T-helper 1 cell (primary cell): ENCODE results near the gene MAP3K20.
"Not testable (repeated sequence)": the region's sequence is repeated elsewhere in the genome, so short reads cannot be mapped to it uniquely, and the experiment has no call there.

Source experiments
- DNase-seq, 5 donors: peaks; one replicate each; pipeline ENCODE4 v3.0.0-alpha.2; 2012 to 2020

Gene MAP3K20

GRCh38 chr2:173282795-173283545, 207.3 kb downstream of the MAP3K20 start:
- DNase-seq = no peak

GRCh38 chr2:173286153-173286809, 210.6 kb downstream of the MAP3K20 start:
- peak in 1 of 5 donors; percentile 67 for DNase-seq

DNA sequence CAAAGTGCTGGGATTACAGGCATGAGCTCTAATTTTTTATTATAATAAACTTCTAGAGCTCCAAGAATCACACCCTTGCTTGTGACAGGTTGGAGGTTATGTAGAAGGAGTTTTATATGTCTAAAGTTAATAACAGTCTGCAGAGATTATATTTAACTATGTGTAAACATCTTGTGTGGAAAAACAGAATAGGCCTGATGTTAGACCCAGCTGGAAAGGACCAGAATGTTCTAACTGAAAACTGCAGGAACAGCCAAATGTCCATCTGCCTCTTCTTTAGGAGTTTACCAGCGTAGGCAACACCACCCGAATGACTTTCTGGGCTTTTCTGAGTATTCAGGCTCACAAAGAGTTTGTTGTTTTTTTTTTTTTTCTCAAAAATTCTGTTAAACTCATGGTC, 211.9 kb downstream of the MAP3K20 start:
- DNase-seq = no peak

DNA sequence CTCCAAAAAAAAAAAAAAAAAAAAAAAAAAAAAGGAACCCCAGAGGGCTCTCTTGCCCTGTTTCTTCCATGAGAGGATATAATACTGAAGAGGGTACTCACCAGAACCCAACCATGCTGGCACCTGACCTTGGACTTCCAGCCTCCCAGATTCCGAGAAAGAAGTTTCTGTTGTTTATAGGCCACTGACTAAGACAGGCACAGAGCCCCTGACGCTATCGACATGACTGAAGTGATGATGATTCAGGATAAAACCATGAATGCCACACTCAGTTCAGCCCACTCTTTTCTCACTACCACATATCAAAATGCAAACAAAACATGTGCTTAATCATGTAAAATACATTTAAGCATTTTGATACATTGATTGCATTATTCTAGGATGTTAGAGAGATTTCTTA, 212.9 kb downstream of the MAP3K20 start:
- peak in 1 of 5 donors; percentile 47 for DNase-seq

GRCh38 chr2:173290046-173290445, 214.4 kb downstream of the MAP3K20 start:
- DNase-seq = no peak

DNA sequence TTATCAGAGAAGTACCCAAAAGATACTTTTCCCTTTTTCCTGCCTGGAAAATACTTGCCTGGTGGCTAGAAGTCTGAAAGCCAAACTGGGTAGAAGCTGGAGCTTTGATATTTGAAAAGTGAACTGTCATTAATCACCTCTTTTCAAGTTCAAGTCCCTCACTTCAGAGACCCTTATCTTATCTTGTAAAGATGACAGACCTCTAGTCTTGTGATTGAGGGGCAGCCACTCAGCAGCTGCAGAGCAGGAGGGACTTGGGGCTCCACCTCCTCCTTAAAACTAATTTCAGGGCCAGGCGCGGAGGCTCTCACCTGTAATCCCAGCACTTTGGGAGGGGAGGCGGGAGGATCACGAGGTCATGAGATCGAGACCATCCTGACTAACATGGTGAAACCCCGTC, 214.9 kb downstream of the MAP3K20 start:
- DNase-seq = no peak

- DNase-seq = no peak
Observed at GRCh38 chr2:173291412-173291811, 215.8 kb downstream of the MAP3K20 start.

GRCh38 chr2:173296235-173296634, 220.6 kb downstream of the MAP3K20 start:
- no peak for DNase-seq

DNA sequence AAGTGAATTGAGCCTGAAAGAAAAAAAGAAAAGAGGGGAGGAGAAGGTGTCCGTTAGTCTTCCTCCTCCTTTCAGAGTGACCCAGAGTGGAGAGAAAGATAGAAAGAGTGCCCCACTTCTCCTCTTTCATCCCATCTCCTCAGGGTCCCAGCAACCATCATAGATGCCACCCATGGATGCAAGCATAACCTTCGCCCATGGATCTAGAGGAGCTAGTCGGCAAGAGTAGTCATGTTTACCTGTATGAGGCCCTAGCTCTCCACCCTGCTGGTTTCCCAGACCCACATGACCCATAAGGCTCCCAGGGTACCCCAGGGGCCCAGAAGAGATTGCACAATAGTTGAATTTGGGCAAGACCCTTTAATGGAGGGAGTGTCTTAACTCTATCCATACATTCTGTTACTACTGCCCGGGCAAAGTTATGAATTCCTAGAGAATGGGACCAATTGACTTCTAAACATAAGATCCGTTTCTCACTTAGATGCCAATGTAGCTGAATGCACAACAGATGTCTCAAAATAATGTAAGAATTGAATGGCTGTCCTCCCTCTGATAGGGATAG, 223.0 kb downstream of the MAP3K20 start:
- DNase-seq = no peak

- no peak for DNase-seq
Observed at GRCh38 chr2:173299764-173300163, 224.1 kb downstream of the MAP3K20 start.

DNA sequence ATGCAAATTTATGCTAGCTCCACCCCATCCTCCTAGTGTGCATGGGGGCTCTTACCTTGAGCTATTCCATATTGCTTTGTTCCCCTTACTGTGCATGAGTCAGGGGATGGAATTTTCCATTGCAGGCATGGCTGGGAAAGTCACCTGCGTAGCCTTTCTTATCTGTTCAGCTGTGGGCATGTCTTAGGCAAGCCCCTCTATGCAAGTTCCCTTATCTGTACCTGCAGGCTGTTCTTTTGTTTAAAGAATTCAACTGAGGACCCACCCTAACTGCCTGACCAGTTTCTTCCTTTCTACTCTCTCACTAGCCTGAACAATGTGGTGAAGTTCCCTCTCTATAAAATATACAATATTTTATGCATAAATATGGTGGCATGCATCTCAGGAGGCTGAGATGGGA, 224.8 kb downstream of the MAP3K20 start:
- DNase-seq = no peak

DNA sequence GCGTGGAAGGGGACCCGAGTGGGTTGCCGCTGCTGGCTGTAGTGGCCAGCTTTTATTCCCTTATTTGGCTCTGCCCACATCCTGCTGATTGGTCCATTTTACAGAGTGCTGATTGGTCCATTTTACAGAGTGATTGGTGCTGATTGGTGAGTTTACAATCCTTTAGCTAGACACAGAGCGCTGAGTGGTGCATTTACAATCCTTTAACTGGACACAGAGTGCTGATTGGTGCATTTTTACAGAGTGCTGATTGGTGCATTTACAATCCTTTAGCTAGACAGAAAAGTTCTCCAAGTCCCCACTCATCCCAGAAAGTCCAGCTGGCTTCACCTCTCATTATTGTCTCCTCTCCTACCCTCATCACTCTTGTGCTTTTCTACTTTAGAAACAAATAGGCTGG, 225.9 kb downstream of the MAP3K20 start:
- DNase-seq = not testable (repeated sequence)

DNA sequence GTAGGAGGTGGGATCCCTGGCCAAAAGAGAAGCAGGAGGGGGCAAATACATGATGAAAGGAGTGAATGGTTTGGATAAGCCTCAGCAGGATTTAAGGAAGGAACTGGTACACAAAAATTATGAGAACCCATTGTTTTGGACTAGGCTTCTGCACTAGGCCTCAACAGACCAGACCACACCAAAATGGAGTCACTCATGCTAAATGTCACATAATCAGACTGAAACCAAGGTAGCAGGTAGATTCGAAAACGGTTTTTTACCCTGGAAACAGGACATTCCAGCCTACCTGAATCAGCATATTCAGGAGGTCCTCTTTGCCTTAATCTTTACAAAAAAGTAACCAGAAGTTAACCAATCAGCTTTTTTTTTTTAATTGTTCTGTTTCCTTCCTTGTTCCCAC, 229.7 kb downstream of the MAP3K20 start:
- DNase-seq = no peak

DNA sequence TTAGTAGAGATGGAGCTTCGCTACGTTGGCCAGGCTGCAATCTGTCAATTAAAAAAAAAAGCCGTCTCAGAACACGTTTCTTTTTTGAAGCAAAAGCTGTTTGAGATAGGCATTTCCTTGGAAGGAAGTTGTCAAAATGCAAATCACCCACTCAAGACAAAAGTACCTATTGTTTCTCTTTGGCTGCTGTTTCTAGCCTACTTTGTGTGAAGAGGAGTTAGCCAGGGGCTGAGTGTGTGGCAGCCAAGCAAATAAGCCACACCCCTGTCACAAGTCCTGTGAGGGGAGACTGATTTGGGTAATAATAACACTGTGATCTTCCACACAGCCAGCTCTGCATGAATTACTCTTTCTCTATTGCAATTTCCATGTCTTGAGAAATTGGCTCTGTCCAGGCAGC, 231.6 kb downstream of the MAP3K20 start:
- DNase-seq = peak in 1 of 5 donors; percentile 7

GRCh38 chr2:173309370-173309769, 233.7 kb downstream of the MAP3K20 start:
- DNase-seq = not testable (repeated sequence)

GRCh38 chr2:173311844-173312606, 236.4 kb downstream of the MAP3K20 start:
- no peak for DNase-seq
